ENCODE data around the gene SLCO2B1. TPM values are rescaled to one million over a fixed set of nuclear protein-coding genes. Genes with fewer than 3 reads are reported as not detected.

SLCO2B1 gene
- total RNA-seq, 4 donors from 2014 or later, result 50.4 to 160 (median 66.3) TPM

Other genes with a start within 250 kb of the SLCO2B1 start
- gene XRRA1, start 202.0 kb upstream of the SLCO2B1 start, total RNA-seq, result 10 to 100 TPM; 13.5 to 51.6 (median 25.3) TPM
- gene SPCS2, start 201.8 kb upstream of the SLCO2B1 start, total RNA-seq, result 10 to 100 TPM; 28.3 to 95.7 (median 61.7) TPM
- 10 to 100 TPM in 3 of 4 donors, 1 to 10 TPM in 1; 5.0 to 20.2 (median 12.7) TPM for gene NEU3, start 162.2 kb upstream of the SLCO2B1 start, total RNA-seq
- gene OR2AT4, start 54.2 kb upstream of the SLCO2B1 start, total RNA-seq, result 1 to 10 TPM in 3 of 4 donors, under 1 TPM in 1; 0.87 to 2.3 (median 1.5) TPM
- 1 to 10 TPM in 3 of 4 donors, not detected in 1; 1.0 to 1.5 (median 1.1) TPM for gene TPBGL, start 89.7 kb downstream of the SLCO2B1 start, total RNA-seq
- gene ARRB1, start 200.6 kb downstream of the SLCO2B1 start, total RNA-seq, result 10 to 100 TPM; 38.2 to 68.1 (median 45.8) TPM
- gene RPS3, start 248.4 kb downstream of the SLCO2B1 start, total RNA-seq, result 1,000 to 10,000 TPM; 1,012 to 1,395 (median 1,115) TPM

Measured in tibial nerve (tissue), 4 donors.